VCaP (cell line): ENCODE results near the gene FAM170A.

ENCODE experiments used
- H3K27ac ChIP-seq: fragments of 450-650 bp; 2 replicates; pipeline ENCODE4 v1.5.1; 2017
- TF ChIP-seq, protein P1 (sequence below): fragments of 450-650 bp; conservative IDR thresholded peaks from 2 replicates; pipeline ENCODE4 v1.5.1; 2017; ENCODE audit warnings: mild to moderate bottlenecking, moderate library complexity

Gene FAM170A

DNA sequence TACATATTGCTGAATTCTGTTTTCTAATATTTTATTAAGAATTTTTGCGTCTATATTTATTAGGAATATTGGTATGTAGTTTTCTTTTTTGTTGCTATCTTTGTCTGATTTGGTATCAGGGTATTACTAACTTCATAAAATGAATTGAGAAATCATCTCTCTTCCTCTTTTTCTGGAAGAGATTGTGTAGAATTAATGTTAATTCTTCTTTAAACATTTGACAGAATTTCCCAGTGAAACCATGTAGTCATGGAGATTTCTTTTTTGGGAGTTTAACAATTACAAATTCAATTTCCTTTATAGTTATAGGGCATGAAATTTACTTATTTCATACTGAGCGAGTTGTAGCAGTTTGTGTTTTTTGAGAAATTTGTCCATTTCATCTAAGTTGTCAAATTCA lies 3.3 kb upstream of the FAM170A start:
- TF ChIP-seq, protein P1, sequence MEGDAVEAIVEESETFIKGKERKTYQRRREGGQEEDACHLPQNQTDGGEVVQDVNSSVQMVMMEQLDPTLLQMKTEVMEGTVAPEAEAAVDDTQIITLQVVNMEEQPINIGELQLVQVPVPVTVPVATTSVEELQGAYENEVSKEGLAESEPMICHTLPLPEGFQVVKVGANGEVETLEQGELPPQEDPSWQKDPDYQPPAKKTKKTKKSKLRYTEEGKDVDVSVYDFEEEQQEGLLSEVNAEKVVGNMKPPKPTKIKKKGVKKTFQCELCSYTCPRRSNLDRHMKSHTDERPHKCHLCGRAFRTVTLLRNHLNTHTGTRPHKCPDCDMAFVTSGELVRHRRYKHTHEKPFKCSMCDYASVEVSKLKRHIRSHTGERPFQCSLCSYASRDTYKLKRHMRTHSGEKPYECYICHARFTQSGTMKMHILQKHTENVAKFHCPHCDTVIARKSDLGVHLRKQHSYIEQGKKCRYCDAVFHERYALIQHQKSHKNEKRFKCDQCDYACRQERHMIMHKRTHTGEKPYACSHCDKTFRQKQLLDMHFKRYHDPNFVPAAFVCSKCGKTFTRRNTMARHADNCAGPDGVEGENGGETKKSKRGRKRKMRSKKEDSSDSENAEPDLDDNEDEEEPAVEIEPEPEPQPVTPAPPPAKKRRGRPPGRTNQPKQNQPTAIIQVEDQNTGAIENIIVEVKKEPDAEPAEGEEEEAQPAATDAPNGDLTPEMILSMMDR, result no peak
- no peak overlapping the region for H3K27ac ChIP-seq

DNA sequence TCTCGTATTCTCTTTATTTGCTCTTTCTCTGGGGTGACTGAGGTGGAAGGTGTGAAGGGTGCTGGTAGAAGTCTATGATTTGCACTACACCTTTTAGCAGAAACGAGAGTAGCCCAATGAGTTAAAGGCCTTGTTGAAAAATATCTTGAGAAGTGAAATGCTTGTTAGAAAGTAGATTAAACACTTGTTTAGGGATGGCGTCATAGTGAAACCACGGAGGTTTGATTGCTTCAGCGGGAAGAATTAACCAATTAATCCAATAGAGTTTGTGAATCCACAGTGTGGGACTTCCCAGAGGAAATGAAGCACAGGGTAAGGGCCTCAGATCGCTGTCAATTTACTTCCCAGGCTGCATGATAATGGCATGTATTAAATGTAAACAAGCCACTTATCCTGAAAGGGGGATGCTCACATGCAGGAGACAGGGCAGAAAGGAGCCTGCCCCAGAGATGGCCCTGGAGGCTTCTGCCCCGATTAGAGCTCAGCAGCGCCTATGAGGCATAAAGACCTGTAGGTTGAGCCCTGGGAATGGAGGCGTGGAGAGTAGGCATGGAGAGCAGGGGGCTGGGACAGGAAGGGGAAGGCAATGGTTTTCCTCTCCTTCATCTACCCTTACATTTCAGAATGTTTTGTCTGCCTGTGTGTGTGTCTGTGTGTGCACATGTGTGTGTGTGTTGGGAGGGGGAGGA lies 1.5 kb downstream of the FAM170A start:
- H3K27ac ChIP-seq, result no peak overlapping the region
- TF ChIP-seq, protein P1, result no peak

DNA sequence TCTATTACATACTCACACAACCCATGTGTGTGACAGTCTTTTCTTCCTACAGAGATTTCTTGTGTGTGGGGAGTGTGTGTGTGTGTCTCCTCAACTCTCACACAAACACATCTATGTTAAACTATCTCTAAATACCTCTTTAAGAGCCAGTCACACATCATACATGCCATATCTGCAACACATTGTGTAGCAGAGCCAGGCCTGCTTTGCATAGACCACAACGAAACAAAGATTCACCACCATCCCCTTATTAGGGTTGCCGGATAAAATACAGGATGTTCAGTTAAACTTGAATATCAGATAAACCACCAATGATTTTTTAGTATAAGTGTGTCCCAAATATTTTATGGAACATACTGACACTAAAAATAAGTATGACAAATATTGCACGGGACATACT lies 2.3 kb downstream of the FAM170A start:
- no peak overlapping the region for H3K27ac ChIP-seq
- TF ChIP-seq, protein P1, result no peak

DNA sequence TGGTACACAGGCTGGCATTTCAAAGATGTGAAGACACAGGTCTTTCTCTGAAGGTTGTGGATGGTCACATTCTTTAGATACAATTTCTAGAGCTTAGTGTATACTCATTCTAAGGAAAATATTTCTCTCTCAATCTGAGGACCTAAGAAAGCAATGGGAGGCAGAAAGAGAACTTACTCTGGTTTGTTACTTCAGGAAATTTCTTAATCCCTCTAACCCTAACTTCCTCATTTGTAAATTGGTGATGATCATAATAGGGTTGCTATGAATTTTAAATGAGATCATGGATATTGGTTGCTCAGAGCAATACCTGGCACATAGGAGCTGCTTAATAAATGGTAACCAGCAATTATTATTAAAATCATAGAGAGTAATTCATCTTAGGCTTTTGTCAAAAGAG lies 22.1 kb downstream of the FAM170A start:
- no peak overlapping the region for H3K27ac ChIP-seq
- TF ChIP-seq, protein P1, result no peak

DNA sequence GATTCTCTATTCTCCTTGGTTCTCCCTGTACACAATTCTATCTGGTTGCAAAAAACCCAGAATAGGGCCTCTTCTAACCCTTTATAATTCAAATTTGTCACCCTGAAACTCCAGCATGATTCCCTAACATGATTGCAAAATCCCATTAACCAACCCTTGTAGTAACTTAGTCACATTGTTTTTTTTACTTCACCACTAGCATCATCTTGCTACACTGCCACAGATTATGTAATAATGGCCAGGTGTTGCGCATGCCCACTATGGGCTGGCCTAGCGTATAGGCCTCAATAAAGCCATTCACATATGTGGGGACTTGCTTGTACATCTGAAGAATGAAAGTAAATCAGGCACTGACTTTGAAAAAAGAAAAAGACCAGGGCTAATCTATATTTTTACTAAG lies 25.7 kb downstream of the FAM170A start:
- no peak overlapping the region for H3K27ac ChIP-seq
- TF ChIP-seq, protein P1, result no peak

DNA sequence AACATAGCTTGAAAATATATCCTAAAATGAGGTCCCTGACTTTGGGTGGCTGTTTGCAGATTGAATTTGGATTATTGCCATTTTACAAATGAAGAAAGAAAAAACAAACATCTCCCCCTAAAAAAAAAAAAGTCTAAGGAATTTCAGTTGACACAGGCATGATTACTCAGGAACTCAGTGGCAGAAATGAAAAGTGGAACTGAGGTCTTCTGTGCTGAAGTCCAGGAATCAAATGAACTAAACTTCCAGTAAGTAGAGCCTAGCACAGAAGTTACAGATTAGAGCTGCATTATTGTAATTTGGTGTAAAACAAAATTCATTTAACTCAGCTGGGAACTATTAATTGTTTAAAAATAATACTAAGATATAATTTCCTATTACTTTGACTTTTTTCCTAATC lies 26.7 kb downstream of the FAM170A start:
- no peak overlapping the region for H3K27ac ChIP-seq
- TF ChIP-seq, protein P1, result no peak

DNA sequence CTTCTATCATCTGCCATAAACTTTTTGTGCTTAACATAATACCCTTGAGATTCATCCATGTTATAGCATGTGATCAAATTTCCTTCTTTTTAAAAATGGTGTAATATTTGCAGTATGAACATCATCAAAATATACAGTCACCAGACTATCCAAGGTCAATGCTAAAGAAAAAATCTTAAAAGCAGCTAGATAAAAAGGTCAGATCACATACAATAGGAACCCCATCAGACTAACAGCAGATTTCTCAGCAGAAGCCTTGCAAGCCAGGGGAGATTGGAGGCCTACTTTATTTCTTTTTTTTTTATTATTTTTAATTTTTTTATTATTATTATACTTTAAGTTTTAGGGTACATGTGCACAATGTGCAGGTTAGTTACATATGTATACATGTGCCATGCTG lies 37.2 kb downstream of the FAM170A start:
- TF ChIP-seq, protein P1, result no peak
- no peak overlapping the region for H3K27ac ChIP-seq
